ENCODE measurements around the gene ASAH2B.

ASAH2B gene

GRCh38 chr10:50788951-50789945, 49.5 kb downstream of the ASAH2B start:
- Histone ChIP-seq H3K9me3 (ENCODE audit: severe bottlenecking) (no peaks in the 10 kb centered on the region), H3K36me3 (ENCODE audit: low read depth) (no peaks in the 10 kb centered on the region), H3K27ac (ENCODE audit: poor library complexity, severe bottlenecking) (no peak overlapping the region), H3K27me3 (ENCODE audit: insufficient read depth, poor library complexity, severe bottlenecking) (no peaks in the 10 kb centered on the region), H3K4me3 (ENCODE audit: severe bottlenecking) (no peak overlapping the region), H3K4me1 (ENCODE audit: insufficient read depth, poor library complexity, severe bottlenecking) (no peaks in the 10 kb centered on the region)
- DNase-seq (ENCODE audit: low spot score) (no peak), ATAC-seq (ENCODE audit: low read depth) (peak; percentile 89)
- TF ChIP-seq CTCF (IDR thresholded peaks at IDR 0.05; ENCODE audit: poor library complexity, severe bottlenecking) = peak; percentile 76

- ATAC-seq (ENCODE audit: low read depth) = no peak
- DNase-seq (ENCODE audit: low spot score) = no peak
- Histone ChIP-seq H3K36me3 (ENCODE audit: low read depth) (no peaks in the 10 kb centered on the region), H3K4me1 (ENCODE audit: insufficient read depth, poor library complexity, severe bottlenecking) (no peaks in the 10 kb centered on the region), H3K4me3 (ENCODE audit: severe bottlenecking) (no peak overlapping the region), H3K27me3 (ENCODE audit: insufficient read depth, poor library complexity, severe bottlenecking) (no peaks in the 10 kb centered on the region), H3K9me3 (ENCODE audit: severe bottlenecking) (no peaks in the 10 kb centered on the region), H3K27ac (ENCODE audit: poor library complexity, severe bottlenecking) (no peak overlapping the region)
- no peak for TF ChIP-seq CTCF (IDR thresholded peaks at IDR 0.05; ENCODE audit: poor library complexity, severe bottlenecking)
Observed at GRCh38 chr10:50794490-50794889, 54.8 kb downstream of the ASAH2B start.

- no peak overlapping the region for H3K4me3 ChIP-seq (ENCODE audit: severe bottlenecking)
- DNase-seq (ENCODE audit: low spot score) = no peak
- H3K4me1 ChIP-seq (ENCODE audit: insufficient read depth, poor library complexity, severe bottlenecking) = no peaks in the 10 kb centered on the region
- no peaks in the 10 kb centered on the region for H3K36me3 ChIP-seq (ENCODE audit: low read depth)
- no peak for TF ChIP-seq CTCF (IDR thresholded peaks at IDR 0.05; ENCODE audit: poor library complexity, severe bottlenecking)
- H3K27me3 ChIP-seq (ENCODE audit: insufficient read depth, poor library complexity, severe bottlenecking) = no peaks in the 10 kb centered on the region
- H3K9me3 ChIP-seq (ENCODE audit: severe bottlenecking) = no peaks in the 10 kb centered on the region
- no peak for ATAC-seq (ENCODE audit: low read depth)
- no peak overlapping the region for H3K27ac ChIP-seq (ENCODE audit: poor library complexity, severe bottlenecking)
Observed at GRCh38 chr10:50796693-50797092, 57.0 kb downstream of the ASAH2B start.

- Histone ChIP-seq H3K9me3 (ENCODE audit: severe bottlenecking) (no peaks in the 10 kb centered on the region), H3K27me3 (ENCODE audit: insufficient read depth, poor library complexity, severe bottlenecking) (no peaks in the 10 kb centered on the region), H3K27ac (ENCODE audit: poor library complexity, severe bottlenecking) (no peak overlapping the region), H3K36me3 (ENCODE audit: low read depth) (no peaks in the 10 kb centered on the region), H3K4me1 (ENCODE audit: insufficient read depth, poor library complexity, severe bottlenecking) (no peaks in the 10 kb centered on the region), H3K4me3 (ENCODE audit: severe bottlenecking) (no peak overlapping the region)
- TF ChIP-seq CTCF (IDR thresholded peaks at IDR 0.05; ENCODE audit: poor library complexity, severe bottlenecking) = no peak
- ATAC-seq (ENCODE audit: low read depth) (no peak), DNase-seq (ENCODE audit: low spot score) (no peak)
Observed at GRCh38 chr10:50798297-50798696, 58.6 kb downstream of the ASAH2B start.

- H3K36me3 ChIP-seq (ENCODE audit: low read depth) = no peaks in the 10 kb centered on the region
- DNase-seq (ENCODE audit: low spot score) (no peak), ATAC-seq (ENCODE audit: low read depth) (no peak)
- no peaks in the 10 kb centered on the region for H3K27me3 ChIP-seq (ENCODE audit: insufficient read depth, poor library complexity, severe bottlenecking)
- H3K27ac ChIP-seq (ENCODE audit: poor library complexity, severe bottlenecking) = no peak overlapping the region
- H3K4me3 ChIP-seq (ENCODE audit: severe bottlenecking) = no peak overlapping the region
- TF ChIP-seq CTCF (IDR thresholded peaks at IDR 0.05; ENCODE audit: poor library complexity, severe bottlenecking) = no peak
- H3K4me1 ChIP-seq (ENCODE audit: insufficient read depth, poor library complexity, severe bottlenecking) = no peaks in the 10 kb centered on the region
- H3K9me3 ChIP-seq (ENCODE audit: severe bottlenecking) = no peaks in the 10 kb centered on the region
Observed at GRCh38 chr10:50799595-50799994, 59.9 kb downstream of the ASAH2B start.

All from RWPE2 (cell line).